Spleen (tissue), 7 donors: ENCODE data around the gene KIAA1191.

Experiments
- POLR2A ChIP-seq, 3 donors: fragments of 450-650 bp; IDR thresholded peaks; one replicate each; pipeline ENCODE4 v1.5.1; 2017; ENCODE audit warnings: antibody characterized with exemption in 3 of 3, mild to moderate bottlenecking in 1 of 3
- POLR2AphosphoS5 ChIP-seq, 3 donors: sonication (generic); formaldehyde crosslinking; IDR thresholded peaks; one replicate each; pipeline ENCODE4 v1.5.1; 2017; ENCODE audit warnings: antibody characterized with exemption in 3 of 3
- TF ChIP-seq, protein P1 (sequence below), 11 experiments: fragments of 200-600 bp in 7 of 11; fragments of 450-650 bp in 4 of 11; sonication (generic) in 4 of 11; IDR thresholded peaks in 8 of 11; conservative IDR thresholded peaks in 3 of 11; 1 replicate in 7 of 11; 2 replicates in 4 of 11; pipeline versions ENCODE4 v1.4.0 to v1.8.0; 2016 to 2021; ENCODE audit warnings: antibody characterized with exemption in 11 of 11, inconsistent platforms in 4 of 11, mild to moderate bottlenecking in 1 of 11
- donor health status: DM: no; HTN: no; CAD: no; lungs with moderate emphysema.
- donor health status: DM: no; HTN: no; CAD: no.
- donor health status: DM: no; HTN: no; CAD: no.

DNA sequence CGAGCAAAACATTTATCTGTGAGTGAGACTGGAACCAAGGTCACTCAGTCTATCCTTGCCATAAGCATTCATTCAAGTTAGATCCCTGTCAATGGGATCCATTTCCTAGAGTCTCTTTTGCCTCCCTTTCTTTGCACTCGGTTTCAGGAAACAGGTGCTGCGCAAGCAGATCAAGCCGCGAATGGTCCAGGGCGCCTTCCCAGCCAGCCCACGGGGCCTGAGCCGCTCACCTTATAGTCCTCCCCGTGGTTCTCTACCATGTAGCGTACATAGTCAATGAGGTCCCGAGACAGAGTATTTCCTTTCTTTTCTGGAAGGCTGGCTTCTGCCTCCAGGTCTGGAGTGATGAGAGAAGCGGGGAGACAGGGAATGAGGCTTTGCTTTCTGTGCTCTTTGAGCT lies 23.4 kb upstream of the KIAA1191 start:
- TF ChIP-seq, protein P1, sequence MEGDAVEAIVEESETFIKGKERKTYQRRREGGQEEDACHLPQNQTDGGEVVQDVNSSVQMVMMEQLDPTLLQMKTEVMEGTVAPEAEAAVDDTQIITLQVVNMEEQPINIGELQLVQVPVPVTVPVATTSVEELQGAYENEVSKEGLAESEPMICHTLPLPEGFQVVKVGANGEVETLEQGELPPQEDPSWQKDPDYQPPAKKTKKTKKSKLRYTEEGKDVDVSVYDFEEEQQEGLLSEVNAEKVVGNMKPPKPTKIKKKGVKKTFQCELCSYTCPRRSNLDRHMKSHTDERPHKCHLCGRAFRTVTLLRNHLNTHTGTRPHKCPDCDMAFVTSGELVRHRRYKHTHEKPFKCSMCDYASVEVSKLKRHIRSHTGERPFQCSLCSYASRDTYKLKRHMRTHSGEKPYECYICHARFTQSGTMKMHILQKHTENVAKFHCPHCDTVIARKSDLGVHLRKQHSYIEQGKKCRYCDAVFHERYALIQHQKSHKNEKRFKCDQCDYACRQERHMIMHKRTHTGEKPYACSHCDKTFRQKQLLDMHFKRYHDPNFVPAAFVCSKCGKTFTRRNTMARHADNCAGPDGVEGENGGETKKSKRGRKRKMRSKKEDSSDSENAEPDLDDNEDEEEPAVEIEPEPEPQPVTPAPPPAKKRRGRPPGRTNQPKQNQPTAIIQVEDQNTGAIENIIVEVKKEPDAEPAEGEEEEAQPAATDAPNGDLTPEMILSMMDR (IDR thresholded peaks at IDR 0.05 in 8 of 11, conservative IDR thresholded peaks at IDR 0.05 in 3 of 11): no peak
- TF ChIP-seq POLR2A (IDR thresholded peaks at IDR 0.05): no peak
- no peak for TF ChIP-seq POLR2AphosphoS5 (IDR thresholded peaks at IDR 0.05)
